HG03442 (cell line): ENCODE data around the gene INTS11.

Experiments used
- ATAC-seq: cut with Tn5 transposase; IDR thresholded peaks from one replicate; pipeline ENCODE4 v1.9.1; 2021; ENCODE audit warnings: mild to moderate bottlenecking, moderate library complexity; ENCODE audit not compliant: unreplicated experiment

Gene INTS11

DNA sequence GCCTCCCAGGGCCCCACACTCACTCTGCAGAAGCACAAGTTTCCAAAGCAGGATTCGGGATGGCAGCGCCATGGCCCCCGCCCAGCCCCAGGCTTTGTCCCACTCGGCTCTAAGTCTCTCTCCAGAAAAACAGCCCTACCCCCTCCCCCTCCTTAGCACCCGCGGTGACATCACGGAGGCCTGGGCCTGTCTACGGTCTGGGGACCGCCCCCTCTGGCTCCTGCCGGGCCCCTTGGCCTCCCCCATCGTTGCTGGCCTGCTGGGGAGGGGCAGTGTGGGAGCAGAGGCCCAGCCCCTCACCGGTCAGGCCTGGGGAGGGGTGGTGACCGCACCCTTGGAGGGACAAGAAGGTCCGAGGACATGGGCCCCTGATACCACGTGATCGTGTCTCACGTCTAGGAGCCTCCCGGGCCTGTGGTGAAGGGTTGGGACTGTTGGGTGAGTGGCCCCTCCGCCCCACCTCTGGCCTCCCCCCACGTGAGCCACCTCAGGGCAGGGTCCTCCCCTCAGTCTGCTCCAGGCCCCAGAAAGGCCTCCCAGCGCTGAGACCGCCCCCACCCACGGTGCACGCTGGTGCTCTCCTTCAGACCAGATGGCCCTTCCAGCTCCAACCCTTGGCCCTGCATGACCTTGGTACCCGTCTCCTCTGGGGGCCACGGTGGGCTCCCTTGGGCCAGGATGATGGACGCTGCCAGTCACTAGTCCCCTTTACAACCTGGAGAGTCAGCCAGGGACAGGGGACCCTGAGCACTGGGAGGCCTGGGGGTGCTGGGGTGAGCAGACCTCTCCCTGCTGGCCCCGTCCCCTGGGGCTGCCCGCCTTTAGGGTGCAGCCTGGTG lies 34.2 kb upstream of the INTS11 start, which contains the start of gene MXRA8:
MXRA8 (minus strand) TSS at position 123 of the 839 bp plus-strand sequence; CDS start at position 72, 51 bp downstream.
- ATAC-seq, result no peak

DNA sequence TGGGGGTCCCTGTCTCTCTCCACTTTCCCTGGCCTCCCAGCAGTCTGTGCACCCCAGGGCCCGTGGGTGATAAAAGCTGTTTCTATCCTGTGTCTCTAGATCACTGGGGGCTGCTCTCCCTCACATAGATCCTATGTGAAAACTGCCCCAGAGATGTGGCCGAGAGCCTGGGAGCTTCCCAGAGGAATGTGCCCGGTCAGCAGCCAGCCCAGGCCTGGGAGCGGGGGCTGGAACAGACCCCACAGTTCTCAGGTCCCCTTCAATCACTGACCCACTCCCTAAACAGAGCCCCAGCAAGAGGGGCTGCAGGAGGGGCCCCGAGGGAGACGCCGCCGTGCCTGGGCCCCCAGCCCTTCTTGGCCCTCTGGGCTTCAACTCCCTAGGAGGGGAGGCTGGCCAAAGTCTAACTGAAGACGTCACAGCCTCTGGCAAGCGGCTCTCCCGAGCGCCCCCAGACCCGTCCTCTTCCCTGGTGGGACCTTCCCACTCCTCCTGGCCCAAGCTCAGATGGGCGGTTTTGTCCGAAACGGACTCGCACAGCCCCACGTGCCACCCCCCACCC lies 33.5 kb upstream of the INTS11 start:
- no peak for ATAC-seq

DNA sequence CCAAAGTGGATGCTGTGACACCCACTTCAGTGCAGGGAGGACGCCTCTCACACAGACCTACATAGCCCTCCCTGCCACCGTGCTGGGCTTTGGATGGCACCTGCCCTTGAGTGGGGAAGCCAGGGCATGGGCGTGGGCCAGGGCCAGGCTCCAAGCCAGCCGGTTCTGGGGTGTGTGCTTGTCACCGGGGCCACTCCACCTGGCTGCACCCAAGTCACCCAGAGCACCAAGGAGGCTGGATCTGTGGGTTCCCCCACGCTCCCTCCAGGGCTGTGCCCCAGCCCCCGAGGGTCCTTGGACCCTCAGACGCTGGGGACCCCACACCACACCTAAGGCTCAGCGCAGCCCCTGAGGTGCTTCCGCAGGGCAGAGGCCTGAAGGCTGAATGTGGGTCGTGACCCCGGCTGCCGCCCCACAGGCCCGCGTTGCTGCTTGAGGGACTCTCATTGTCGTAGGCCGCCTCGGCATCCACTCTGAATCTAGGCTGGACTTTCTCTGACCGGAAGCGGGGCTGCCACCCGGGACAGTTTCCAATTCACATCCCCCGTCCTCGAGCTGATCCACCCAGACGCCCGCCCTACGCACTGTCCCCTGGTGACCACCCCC lies 32.4 kb upstream of the INTS11 start:
- ATAC-seq, result no peak

DNA sequence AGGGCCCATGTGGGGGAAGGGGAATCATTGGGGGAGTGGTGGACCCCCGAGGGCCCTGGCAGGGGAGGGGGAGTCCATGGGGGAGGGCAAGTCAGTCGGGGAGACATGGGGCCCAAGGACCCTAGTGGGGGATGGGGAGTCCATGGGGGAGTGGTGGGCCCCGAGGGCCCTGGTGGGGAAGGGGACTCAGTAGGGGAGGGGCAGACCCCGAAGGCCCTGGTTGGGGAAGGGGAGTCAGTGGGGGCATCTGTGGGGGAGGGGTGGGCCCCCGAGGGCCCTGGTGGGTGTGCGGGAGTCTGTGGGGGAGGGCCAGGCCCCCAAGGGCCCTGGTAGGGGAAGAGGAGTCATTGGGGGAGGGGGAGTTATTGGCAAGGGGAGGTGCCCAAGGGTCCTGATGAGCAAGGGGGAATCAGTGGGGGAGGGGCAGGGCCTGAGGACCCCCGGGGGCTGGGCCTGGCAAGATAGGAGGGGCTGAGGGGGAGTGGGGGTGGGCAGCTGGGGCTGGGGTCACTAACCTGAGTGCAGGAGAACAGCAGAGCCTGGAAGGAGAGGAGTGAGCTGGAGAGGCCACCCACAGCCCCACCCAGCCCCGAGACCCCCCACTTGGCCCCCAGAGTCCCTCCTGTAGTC lies 31.8 kb upstream of the INTS11 start:
- ATAC-seq, result no peak

DNA sequence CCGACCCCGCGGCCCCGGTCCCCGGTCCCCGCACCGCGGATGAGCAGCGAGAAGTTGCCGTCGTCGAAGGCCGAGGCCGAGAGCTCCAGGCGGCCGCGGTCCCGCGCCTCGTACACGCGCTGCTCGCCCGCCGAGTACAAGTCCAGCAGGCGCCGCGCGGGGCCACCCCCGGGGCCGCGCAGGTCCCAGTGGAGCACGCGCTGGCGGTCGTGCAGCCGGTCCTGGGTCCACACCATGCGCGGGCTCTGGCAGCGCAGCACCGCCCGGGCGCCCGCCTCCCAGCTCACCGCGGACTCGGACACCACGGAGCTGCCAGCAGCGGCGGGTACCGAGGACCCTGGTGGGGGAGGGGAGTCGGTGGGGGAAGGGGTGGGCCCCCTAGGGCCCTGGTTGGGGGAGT lies 31.0 kb upstream of the INTS11 start:
- ATAC-seq, result no peak

GRCh38 chr1:1354271-1355247 lies 30.1 kb upstream of the INTS11 start:
- no peak for ATAC-seq

DNA sequence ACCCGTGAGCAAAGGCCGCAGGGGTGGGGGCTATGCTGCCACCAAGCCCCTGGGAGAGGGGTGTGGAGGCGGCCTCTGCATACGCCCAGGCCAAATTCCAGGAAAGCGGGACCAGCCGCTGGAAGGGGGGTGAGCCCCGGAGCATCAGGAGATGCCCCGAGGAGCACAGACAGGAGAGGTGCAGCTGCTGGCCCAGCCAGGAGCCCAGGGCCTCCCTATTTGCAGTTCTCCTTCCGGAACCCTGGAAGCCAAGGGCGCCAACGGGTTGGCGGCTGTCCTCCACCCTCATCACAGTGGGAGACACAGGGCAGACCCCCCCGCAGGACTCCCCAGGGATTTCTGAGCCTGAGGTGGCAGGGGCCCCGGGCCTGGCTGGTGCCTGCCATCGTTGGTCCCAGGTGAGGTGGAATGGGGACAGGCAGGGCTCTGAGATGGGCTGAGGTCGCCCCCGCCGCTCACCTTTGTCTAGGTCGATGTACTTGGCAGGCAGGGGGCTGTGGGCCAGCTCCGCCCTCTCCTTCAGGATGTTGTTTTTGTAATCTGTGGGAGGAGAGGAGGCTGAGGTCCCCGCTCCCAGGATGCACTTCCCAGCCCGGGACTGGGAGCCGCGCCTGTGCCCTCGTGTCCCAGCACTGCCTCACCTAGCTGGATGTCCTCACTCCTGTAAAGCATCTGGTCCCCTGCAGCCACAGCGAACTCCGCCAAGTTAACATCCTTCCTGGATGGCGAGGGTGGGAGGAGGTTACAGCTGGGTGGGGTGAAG lies 29.1 kb upstream of the INTS11 start:
- ATAC-seq, result no peak

GRCh38 chr1:1352786-1353388 lies 28.4 kb upstream of the INTS11 start:
- no peak for ATAC-seq

GRCh38 chr1:1351511-1352427 lies 27.3 kb upstream of the INTS11 start:
- no peak for ATAC-seq

- peak; percentile 57 for ATAC-seq
Observed at GRCh38 chr1:1349256-1350012, 25.0 kb upstream of the INTS11 start, which contains the start of gene DVL1. TSS of gene DVL1 (minus strand) at chr1:1349418. CDS start at chr1:1349065, 353 bp downstream.

GRCh38 chr1:1348420-1349255 lies 24.2 kb upstream of the INTS11 start:
- peak; percentile 35 for ATAC-seq

DNA sequence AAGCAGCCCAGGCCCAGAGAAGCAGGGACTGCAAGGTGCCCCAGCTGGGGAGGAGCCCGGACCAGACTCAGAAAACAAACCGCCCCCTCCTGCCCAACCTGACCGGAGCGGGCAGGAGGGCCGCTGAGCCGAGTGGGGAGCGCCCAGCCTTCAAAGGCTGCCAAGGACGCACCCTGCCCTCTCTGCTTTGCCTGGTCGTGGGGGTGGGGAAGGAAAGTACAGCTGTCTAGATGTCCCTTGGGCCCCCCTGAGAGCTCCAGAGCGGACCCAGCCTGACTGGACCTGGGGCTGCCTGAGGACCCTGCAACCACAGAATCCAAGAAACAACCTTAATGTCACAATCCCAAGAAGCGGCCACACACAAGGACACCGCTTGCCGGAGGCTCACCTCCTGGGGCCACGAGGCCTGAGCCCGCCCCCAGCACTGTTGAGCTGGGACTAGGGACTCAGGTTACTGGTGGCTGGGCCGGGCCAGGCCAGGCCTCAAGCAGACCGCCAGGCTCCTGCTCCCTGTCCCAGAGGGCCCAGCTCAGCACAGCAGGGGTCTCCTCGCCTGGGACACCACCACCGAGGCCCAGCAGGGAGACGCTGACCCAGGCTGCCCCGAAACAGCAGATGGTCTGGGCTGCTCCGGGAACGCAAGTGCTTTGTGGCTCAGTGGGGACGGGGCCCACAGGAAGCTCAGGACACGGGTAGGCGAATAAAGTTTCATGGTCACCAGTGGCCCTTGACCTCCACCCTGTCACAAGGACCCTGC lies 23.4 kb upstream of the INTS11 start:
- ATAC-seq, result no peak

- no peak for ATAC-seq
Observed at GRCh38 chr1:1347026-1347595, 22.7 kb upstream of the INTS11 start.

GRCh38 chr1:1346501-1346890 lies 22.0 kb upstream of the INTS11 start:
- no peak for ATAC-seq

DNA sequence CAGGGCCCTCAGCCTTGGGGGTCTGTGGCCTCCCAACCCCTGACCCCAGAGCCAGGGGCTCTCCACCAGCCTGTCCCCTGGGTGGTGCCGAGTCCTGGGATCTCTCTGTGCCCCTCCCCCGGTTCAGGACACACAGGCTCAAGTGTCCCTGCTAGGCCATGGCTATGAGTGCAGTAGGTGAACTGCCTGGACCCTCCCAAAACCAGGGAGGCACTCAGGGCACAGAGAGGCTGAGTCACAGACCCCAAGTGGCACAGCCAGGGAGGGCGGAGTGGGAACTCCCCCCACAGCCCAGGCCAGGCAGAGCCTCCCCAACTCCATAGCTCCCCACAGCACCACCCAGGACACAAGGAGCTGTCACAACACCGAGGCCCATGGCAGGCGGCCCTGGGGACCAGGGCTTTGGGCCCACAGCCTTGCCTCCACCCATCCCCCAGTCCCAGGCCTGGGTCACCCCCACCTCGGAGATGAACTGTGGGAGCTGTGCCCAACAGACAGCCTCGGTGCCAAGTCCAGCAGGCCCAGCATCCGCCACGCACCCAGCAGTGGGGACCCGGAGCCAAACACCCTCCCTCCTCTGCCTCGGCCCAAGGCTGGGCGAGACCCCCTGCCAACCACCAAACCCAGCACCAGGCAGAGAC lies 21.5 kb upstream of the INTS11 start:
- no peak for ATAC-seq
